GM19467 (cell line): ENCODE data around the gene ENTPD6.
"Not testable (repeated sequence)": the region's sequence is repeated elsewhere in the genome, so short reads cannot be mapped to it uniquely, and the experiment has no call there.

Source experiments
- ATAC-seq: cut with Tn5 transposase; IDR thresholded peaks from one replicate; pipeline ENCODE4 v1.9.1; 2021; ENCODE audit warnings: mild to moderate bottlenecking, moderate library complexity; ENCODE audit not compliant: unreplicated experiment

The ENTPD6 gene

GRCh38 chr20:25223179-25223661, 27.7 kb downstream of the ENTPD6 start:
- ATAC-seq = no peak

GRCh38 chr20:25223765-25224720, 28.5 kb downstream of the ENTPD6 start:
- no peak for ATAC-seq

- ATAC-seq = no peak
Observed at GRCh38 chr20:25224941-25225340, 29.4 kb downstream of the ENTPD6 start.

GRCh38 chr20:25225642-25226432, 30.3 kb downstream of the ENTPD6 start:
- no peak for ATAC-seq

- ATAC-seq = no peak
Observed at GRCh38 chr20:25226433-25227316, 31.2 kb downstream of the ENTPD6 start.

- no peak for ATAC-seq
Observed at GRCh38 chr20:25227317-25227831, 31.9 kb downstream of the ENTPD6 start.

- no peak for ATAC-seq
Observed at GRCh38 chr20:25229486-25230165, 34.1 kb downstream of the ENTPD6 start.

GRCh38 chr20:25230166-25230831, 34.8 kb downstream of the ENTPD6 start:
- peak; percentile 79 for ATAC-seq

GRCh38 chr20:25233016-25233772, 37.7 kb downstream of the ENTPD6 start:
- no peak for ATAC-seq

- ATAC-seq = not testable (repeated sequence)
Observed at GRCh38 chr20:25234009-25234849, 38.7 kb downstream of the ENTPD6 start.

- ATAC-seq = no peak
Observed at GRCh38 chr20:25236450-25237304, 41.2 kb downstream of the ENTPD6 start.

GRCh38 chr20:25237610-25238318, 42.3 kb downstream of the ENTPD6 start:
- no peak for ATAC-seq

GRCh38 chr20:25238319-25239037, 43.0 kb downstream of the ENTPD6 start:
- no peak for ATAC-seq

GRCh38 chr20:25239387-25240370, 44.2 kb downstream of the ENTPD6 start:
- peak; percentile 52 for ATAC-seq
